C1 segment of cervical spinal cord (tissue), 14 donors: ENCODE data around the gene CELA1.
"Not testable (repeated sequence)": the region's sequence is repeated elsewhere in the genome, so short reads cannot be mapped to it uniquely, and the experiment has no call there.

ENCODE experiments used
- DNase-seq, 14 donors: peaks; one replicate each; lab custom pipeline; 2025; lab: John Stamatoyannopoulos, UW

Gene CELA1

GRCh38 chr12:51318057-51318806 is 28.2 kb downstream of the CELA1 start:
- DNase-seq, result not testable (repeated sequence)

DNA sequence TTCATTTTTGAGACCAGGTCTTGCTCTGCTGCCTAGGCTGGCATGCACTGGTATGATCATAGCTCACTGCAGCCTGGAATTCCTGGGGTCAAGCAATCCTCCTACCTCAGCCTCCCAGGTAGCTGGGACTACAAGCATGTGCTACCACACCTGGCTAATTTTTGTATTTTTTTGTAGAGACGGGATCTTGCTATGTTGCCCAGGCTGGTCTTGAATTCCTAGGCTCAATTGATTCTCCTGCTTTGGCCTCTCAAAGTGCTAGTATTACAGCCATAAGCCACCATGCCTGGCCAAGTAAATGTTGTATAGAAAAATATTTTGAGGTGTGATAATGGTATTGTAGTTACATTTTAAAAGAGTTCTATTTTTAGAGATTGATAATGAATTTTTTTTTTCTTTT is 35.1 kb downstream of the CELA1 start:
- no peak for DNase-seq

- DNase-seq, result no peak
Measured at GRCh38 chr12:51307655-51308593, 38.6 kb downstream of the CELA1 start.

GRCh38 chr12:51306507-51306906 is 40.0 kb downstream of the CELA1 start:
- no peak for DNase-seq

GRCh38 chr12:51300768-51301167 is 45.7 kb downstream of the CELA1 start:
- DNase-seq, result not testable (repeated sequence)

GRCh38 chr12:51295651-51296050 is 50.8 kb downstream of the CELA1 start:
- no peak for DNase-seq

DNA sequence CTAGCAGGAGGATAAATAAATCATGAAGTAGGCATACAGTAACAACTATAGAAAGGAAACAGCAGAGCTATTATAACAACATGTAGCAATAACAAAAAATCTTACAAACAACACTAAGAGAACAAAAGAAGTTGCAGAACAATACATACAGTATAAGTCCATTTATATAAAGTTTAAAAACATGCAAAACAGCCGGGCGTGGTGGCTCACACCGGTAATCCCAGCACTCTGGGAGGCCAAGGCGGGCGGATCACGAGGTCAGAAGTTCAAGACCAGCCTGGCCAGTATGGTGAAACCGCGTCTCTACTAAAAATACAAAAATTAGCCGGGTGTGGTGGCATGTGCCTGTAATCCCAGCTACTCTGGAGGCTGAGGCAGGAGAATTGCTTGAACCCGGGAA is 52.4 kb downstream of the CELA1 start:
- not testable (repeated sequence) for DNase-seq

- no peak for DNase-seq
Measured at GRCh38 chr12:51293696-51294095, 52.8 kb downstream of the CELA1 start.

- peak in 5 of 14 donors; percentile 10 to 24 (median 10) for DNase-seq
Measured at GRCh38 chr12:51291603-51292513, 54.6 kb downstream of the CELA1 start.

- no peak for DNase-seq
Measured at GRCh38 chr12:51285843-51286242, 60.6 kb downstream of the CELA1 start.

DNA sequence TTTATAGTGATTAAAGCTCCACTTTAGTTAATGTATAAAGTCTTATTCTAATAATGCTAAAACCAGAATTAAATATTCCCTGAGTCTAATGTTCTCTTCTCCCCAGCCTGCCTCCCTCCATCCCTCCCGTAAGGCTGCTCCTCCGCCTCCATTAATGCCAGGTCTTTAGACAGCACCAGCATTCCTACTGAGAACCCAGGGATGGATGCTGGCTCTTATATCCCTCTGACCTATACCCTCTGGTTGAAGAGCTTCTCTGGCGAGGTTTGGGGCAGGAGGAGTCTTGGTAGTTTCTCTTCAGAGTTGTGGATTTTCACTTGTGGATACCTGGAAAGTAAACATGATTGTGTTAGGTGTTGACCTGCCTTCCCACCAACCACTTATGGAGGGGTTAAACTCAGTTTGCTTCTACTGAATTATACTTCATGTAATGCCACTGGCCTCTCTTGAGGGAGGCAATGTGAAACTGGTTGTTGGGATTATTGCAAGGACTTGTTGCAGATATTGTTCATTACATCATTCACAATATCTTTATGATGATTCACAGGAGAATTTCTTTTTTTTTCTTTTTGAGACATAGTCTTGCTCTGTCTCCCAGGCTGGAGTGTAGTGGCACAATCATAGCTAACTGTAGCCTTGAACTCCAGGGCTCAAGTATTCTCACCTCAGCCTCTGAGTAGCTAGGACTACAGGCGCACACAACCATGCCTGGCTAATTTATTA is 65.1 kb downstream of the CELA1 start:
- DNase-seq, result no peak
